Fibroblast of skin of left biceps (primary cell): ENCODE results near the gene DNAJC5.
A peak's percentile ranks its signal among the peaks of the same experiment; 100 is the strongest.
"Not testable (repeated sequence)": the region's sequence is repeated elsewhere in the genome, so short reads cannot be mapped to it uniquely, and the experiment has no call there.

Experiments
- DNase-seq, 2 experiments: peaks; one replicate each; pipeline ENCODE4 v3.0.0-alpha.2; 2013; ENCODE audit warnings: low read depth in 2 of 2

DNAJC5 gene

GRCh38 chr20:63955281-63955826, 60.4 kb downstream of the DNAJC5 start:
- no peak for DNase-seq

- peak; percentile 75 to 79 for DNase-seq
These were observed 61.1 kb downstream of the DNAJC5 start, which contains the start of gene UCKL1 for GRCh38 chr20:63955827-63956663. UCKL1 (minus strand) TSS chr20:63956416; CDS start chr20:63956372, 44 bp downstream.

- DNase-seq, result no peak
These were observed 61.7 kb downstream of the DNAJC5 start for GRCh38 chr20:63956664-63957003.

GRCh38 chr20:63957004-63957689, 62.2 kb downstream of the DNAJC5 start:
- no peak for DNase-seq

- no peak for DNase-seq
These were observed 62.9 kb downstream of the DNAJC5 start for GRCh38 chr20:63957690-63958441.

- no peak for DNase-seq
These were observed 63.5 kb downstream of the DNAJC5 start for GRCh38 chr20:63958471-63958870.

GRCh38 chr20:63958964-63959698, 64.2 kb downstream of the DNAJC5 start:
- no peak for DNase-seq

- no peak for DNase-seq
These were observed 64.8 kb downstream of the DNAJC5 start for GRCh38 chr20:63959699-63960075.

- not testable (repeated sequence) for DNase-seq
These were observed 66.0 kb downstream of the DNAJC5 start for GRCh38 chr20:63960654-63961621.

- no peak for DNase-seq
These were observed 66.9 kb downstream of the DNAJC5 start for GRCh38 chr20:63961664-63962425.

- DNase-seq, result no peak
These were observed 67.8 kb downstream of the DNAJC5 start for GRCh38 chr20:63962426-63963347.

GRCh38 chr20:63963348-63963741, 68.4 kb downstream of the DNAJC5 start:
- no peak for DNase-seq

- DNase-seq, result no peak
These were observed 68.9 kb downstream of the DNAJC5 start for GRCh38 chr20:63963784-63964301.

- DNase-seq, result no peak
These were observed 69.5 kb downstream of the DNAJC5 start for GRCh38 chr20:63964412-63964811.

GRCh38 chr20:63966172-63966943, 71.4 kb downstream of the DNAJC5 start:
- DNase-seq, result no peak

- DNase-seq, result no peak
These were observed 72.0 kb downstream of the DNAJC5 start for GRCh38 chr20:63966944-63967322.
